Measurements from ENCODE around the gene SLC6A19. TPM values are rescaled to one million over a fixed set of nuclear protein-coding genes. Genes with fewer than 3 reads are reported as not detected.
A peak's percentile ranks its signal among the peaks of the same experiment; 100 is the strongest.

The SLC6A19 gene
- total RNA-seq, 1 donor from 2014 or later = not detected

DNA sequence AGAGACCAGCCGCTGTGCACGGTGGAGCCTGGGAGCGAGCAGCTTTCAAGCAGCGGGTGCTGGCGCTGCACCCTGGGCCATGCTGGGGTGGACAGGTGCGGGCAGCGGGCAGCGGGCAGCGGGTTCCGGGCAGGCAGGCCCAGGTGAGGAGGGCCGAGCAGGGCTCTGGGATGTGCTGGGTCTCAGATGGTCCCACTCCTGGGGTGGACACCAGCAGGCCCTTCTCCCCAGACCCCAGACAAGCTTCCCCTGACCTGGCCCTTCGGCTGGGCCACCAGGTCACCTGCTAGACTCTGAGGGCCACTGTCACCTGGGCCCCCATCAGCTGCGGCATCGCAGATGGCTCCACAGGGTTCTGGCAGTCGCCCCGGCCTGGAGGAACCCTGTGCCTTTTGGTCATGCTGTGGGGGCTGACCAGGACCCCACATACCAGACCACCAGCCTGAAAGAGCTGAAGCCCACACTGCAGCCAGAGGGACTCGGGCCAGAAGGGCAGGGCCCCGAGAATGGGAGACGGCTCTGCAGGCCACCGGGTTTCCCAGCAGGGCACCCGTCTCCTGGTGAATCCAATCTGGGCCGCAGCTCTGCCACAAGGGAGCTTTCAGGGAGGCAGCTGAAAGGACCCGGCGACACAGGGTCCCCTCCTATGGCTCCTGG, 2.0 kb downstream of the SLC6A19 start:
- H3K36me3 Mint-ChIP-seq = no peaks in the 10 kb centered on the region
- no peak for DNase-seq (ENCODE audit: low spot score)
- Histone ChIP-seq H3K79me2 (ENCODE audit: low read depth) (no peaks in the 10 kb centered on the region), H3K27ac (no peak overlapping the region), H2AFZ (replicated peaks) (no peak overlapping the region), H3K36me3 (no peaks in the 10 kb centered on the region), H3K4me1 (peaks cover 20% of the 10 kb centered on the region), H3K27me3 (no peaks in the 10 kb centered on the region), H3K9ac (no peak overlapping the region), H3K4me2 (no peak overlapping the region), H3K9me3 (ENCODE audit: low read depth) (no peaks in the 10 kb centered on the region), H3F3A (ENCODE audit: low read depth) (peaks cover 14% of the 10 kb centered on the region), H3K4me3 (no peak overlapping the region), H4K20me1 (ENCODE audit: low read depth) (no peaks in the 10 kb centered on the region)
- no peak overlapping the region for H3K27ac Mint-ChIP-seq
- H3K9me3 Mint-ChIP-seq = no peaks in the 10 kb centered on the region
- no peak overlapping the region for H3K4me3 Mint-ChIP-seq
- no peak for TF ChIP-seq EZH2phosphoT487 (IDR thresholded peaks at IDR 0.05)
- TF ChIP-seq, protein P1, sequence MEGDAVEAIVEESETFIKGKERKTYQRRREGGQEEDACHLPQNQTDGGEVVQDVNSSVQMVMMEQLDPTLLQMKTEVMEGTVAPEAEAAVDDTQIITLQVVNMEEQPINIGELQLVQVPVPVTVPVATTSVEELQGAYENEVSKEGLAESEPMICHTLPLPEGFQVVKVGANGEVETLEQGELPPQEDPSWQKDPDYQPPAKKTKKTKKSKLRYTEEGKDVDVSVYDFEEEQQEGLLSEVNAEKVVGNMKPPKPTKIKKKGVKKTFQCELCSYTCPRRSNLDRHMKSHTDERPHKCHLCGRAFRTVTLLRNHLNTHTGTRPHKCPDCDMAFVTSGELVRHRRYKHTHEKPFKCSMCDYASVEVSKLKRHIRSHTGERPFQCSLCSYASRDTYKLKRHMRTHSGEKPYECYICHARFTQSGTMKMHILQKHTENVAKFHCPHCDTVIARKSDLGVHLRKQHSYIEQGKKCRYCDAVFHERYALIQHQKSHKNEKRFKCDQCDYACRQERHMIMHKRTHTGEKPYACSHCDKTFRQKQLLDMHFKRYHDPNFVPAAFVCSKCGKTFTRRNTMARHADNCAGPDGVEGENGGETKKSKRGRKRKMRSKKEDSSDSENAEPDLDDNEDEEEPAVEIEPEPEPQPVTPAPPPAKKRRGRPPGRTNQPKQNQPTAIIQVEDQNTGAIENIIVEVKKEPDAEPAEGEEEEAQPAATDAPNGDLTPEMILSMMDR (IDR thresholded peaks at IDR 0.05) = no peak
- no peak for TF ChIP-seq EZH2 (IDR thresholded peaks at IDR 0.05)
- H3K27me3 Mint-ChIP-seq (ENCODE audit: insufficient read depth, low read depth) = peaks cover 12% of the 10 kb centered on the region
- H3K4me1 Mint-ChIP-seq = peaks cover 16% of the 10 kb centered on the region

DNA sequence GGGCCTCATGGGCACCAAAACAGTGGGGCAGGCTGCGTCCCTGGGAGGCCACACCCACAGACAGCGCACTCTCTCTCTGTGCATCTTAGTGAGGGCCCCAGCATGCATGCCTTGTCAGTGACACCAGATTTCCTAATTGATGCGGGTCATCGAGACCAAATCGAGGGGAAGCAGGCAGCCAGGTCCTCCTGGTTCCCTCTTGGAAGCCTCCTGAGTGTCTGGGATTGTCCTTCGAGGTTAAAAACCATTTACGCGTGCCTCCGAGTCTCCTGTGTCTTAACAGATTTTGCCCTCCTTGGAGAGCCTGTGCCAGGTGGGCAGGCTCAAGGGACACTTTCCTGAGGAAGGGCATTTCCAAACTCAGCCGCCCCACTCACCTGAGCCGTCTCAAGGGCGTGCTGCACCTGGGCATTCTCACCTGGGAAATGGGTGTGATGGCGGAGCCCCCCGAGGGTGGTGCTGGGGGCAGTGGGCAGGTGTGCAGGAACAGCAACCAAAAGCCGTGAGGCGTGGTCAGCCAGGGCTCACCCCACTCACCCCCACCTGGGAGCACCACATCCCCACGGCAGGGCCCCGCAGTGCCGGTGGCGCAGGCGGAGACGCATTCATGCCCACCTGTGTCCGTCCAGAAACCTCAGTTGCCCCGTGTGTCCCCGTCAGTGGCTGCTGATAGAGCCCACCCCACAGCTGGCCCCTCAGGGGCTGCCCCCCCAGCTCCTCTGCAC, 2.7 kb downstream of the SLC6A19 start:
- no peak for DNase-seq (ENCODE audit: low spot score)
- Histone ChIP-seq H2AFZ (replicated peaks) (no peak overlapping the region), H3K27me3 (no peaks in the 10 kb centered on the region), H3F3A (ENCODE audit: low read depth) (peaks cover 7% of the 10 kb centered on the region), H3K4me3 (no peak overlapping the region), H3K4me1 (peaks cover 20% of the 10 kb centered on the region), H3K27ac (no peak overlapping the region), H3K9ac (no peak overlapping the region), H3K9me3 (ENCODE audit: low read depth) (no peaks in the 10 kb centered on the region), H3K79me2 (ENCODE audit: low read depth) (no peaks in the 10 kb centered on the region), H3K36me3 (no peaks in the 10 kb centered on the region), H4K20me1 (ENCODE audit: low read depth) (no peaks in the 10 kb centered on the region), H3K4me2 (peak overlapping the region; percentile 9)
- TF ChIP-seq EZH2phosphoT487 (IDR thresholded peaks at IDR 0.05) (no peak), EZH2 (IDR thresholded peaks at IDR 0.05) (no peak)
- TF ChIP-seq, protein P1 (IDR thresholded peaks at IDR 0.05) = no peak
- no peak overlapping the region for H3K4me3 Mint-ChIP-seq
- H3K27me3 Mint-ChIP-seq (ENCODE audit: insufficient read depth, low read depth) = peaks cover 12% of the 10 kb centered on the region
- H3K4me1 Mint-ChIP-seq = peaks cover 16% of the 10 kb centered on the region
- H3K9me3 Mint-ChIP-seq = no peaks in the 10 kb centered on the region
- no peak overlapping the region for H3K27ac Mint-ChIP-seq
- H3K36me3 Mint-ChIP-seq = no peaks in the 10 kb centered on the region

DNA sequence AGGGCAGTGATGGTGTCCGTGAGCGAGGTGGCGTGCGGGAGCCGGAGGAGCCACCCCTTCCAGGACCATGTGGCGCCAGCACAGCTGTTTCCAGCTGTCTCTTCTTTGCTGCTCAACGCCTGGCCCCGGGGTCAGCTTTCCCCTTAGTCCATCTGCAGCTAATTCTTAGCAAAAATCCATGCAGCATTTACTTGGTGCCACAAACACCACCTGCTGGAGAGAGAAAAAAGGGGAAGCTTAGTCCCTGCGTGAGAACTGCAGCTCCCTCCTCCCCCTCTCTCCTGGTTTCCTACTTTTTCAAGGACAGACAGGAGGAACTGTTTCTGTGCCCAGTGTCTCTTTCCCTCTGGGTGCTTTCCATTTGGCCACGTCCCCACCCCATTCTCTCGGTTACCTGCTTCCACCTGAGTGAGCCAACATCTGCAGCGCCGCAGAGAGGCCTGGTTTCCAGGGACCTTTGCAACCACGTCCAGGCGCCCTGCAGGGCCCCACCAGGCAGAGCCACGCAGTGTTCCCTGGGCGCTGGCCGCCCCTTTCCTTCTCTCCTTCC, 3.4 kb downstream of the SLC6A19 start:
- Histone ChIP-seq H3F3A (ENCODE audit: low read depth) (peaks cover under 1% of the 10 kb centered on the region), H3K4me2 (peak overlapping the region; percentile 33), H3K4me3 (no peak overlapping the region), H2AFZ (replicated peaks) (no peak overlapping the region), H3K4me1 (peaks cover 19% of the 10 kb centered on the region), H3K9me3 (ENCODE audit: low read depth) (no peaks in the 10 kb centered on the region), H4K20me1 (ENCODE audit: low read depth) (no peaks in the 10 kb centered on the region), H3K27ac (no peak overlapping the region), H3K79me2 (ENCODE audit: low read depth) (no peaks in the 10 kb centered on the region), H3K27me3 (no peaks in the 10 kb centered on the region), H3K36me3 (no peaks in the 10 kb centered on the region), H3K9ac (no peak overlapping the region)
- Mint-ChIP-seq H3K36me3 (no peaks in the 10 kb centered on the region), H3K9me3 (no peaks in the 10 kb centered on the region), H3K4me1 (peaks cover 16% of the 10 kb centered on the region), H3K27me3 (ENCODE audit: insufficient read depth, low read depth) (peaks cover 12% of the 10 kb centered on the region), H3K27ac (peak overlapping the region; percentile 90), H3K4me3 (peak overlapping the region; percentile 39)
- DNase-seq (ENCODE audit: low spot score) = peak; percentile 80
- TF ChIP-seq, protein P1 (IDR thresholded peaks at IDR 0.05) = peak; percentile 59
- no peak for TF ChIP-seq EZH2 (IDR thresholded peaks at IDR 0.05)

Measured in neural progenitor cell (in vitro differentiated cells).